Measurements from ENCODE around the gene GAA.

GAA gene

DNA sequence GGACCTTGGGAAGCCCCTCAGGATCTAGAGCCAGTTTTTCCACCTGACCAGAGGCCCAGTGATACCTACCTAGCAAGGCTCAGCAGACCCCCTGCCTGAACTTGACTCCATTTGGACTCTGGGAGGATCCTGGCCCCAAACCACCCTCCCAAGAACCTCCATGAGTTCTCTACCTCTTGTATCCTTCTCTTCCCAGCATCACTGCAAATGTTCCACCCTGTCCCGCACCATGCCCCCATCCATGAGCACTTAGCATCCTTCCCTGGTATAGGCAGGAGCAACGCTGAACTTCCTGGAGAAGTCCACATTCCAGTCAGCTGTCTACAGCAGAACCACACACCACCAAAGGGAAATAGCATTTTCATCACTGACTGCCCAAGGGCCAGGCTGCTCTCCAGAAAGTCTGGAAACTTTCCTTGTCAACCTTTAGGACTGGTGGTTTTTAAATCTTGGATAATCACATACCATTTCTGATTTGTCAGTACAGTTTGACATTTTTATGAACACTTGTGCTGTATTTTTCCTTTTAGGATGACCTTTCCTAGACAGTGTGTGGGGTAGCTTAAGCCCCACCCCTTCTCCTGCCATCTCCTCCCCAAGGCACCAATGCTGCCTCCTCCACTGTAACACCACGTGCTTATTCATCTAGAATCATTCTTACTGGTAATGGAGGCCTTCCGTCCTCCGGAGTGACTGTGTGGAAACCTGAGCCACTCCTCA is 31.7 kb downstream of the GAA start:
- no peaks in the 10 kb centered on the region for H3K9me2 ChIP-seq (replicated peaks; ENCODE audit: insufficient read depth, low read length)
- H3K4me3 ChIP-seq (ENCODE audit: insufficient read depth, low read length, poor library complexity, severe bottlenecking): no peak overlapping the region
- peaks cover 18% of the 10 kb centered on the region for H3K36me3 ChIP-seq (ENCODE audit: low read length)
- H3K9me3 ChIP-seq (ENCODE audit: insufficient read depth, low read length): no peaks in the 10 kb centered on the region
- H4K20me1 ChIP-seq (ENCODE audit: low read depth, low read length): no peaks in the 10 kb centered on the region
- no peak overlapping the region for H3K9ac ChIP-seq (ENCODE audit: low read length)
- H3F3A ChIP-seq (ENCODE audit: insufficient read depth): peaks cover 16% of the 10 kb centered on the region
- no peak overlapping the region for H3K4me2 ChIP-seq (ENCODE audit: low read depth, low read length, poor library complexity, severe bottlenecking)
- TF ChIP-seq EZH2phosphoT487 (conservative IDR thresholded peaks at IDR 0.05; ENCODE audit: low read length): no peak
- TF ChIP-seq, protein P1, sequence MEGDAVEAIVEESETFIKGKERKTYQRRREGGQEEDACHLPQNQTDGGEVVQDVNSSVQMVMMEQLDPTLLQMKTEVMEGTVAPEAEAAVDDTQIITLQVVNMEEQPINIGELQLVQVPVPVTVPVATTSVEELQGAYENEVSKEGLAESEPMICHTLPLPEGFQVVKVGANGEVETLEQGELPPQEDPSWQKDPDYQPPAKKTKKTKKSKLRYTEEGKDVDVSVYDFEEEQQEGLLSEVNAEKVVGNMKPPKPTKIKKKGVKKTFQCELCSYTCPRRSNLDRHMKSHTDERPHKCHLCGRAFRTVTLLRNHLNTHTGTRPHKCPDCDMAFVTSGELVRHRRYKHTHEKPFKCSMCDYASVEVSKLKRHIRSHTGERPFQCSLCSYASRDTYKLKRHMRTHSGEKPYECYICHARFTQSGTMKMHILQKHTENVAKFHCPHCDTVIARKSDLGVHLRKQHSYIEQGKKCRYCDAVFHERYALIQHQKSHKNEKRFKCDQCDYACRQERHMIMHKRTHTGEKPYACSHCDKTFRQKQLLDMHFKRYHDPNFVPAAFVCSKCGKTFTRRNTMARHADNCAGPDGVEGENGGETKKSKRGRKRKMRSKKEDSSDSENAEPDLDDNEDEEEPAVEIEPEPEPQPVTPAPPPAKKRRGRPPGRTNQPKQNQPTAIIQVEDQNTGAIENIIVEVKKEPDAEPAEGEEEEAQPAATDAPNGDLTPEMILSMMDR (IDR thresholded peaks at IDR 0.05; ENCODE audit: insufficient read depth, low read length, poor library complexity, severe bottlenecking): no peak
- no peaks in the 10 kb centered on the region for H3K79me2 ChIP-seq (ENCODE audit: insufficient read depth, low read length)
- H3K27me3 ChIP-seq (ENCODE audit: low read length): no peaks in the 10 kb centered on the region
- H2AFZ ChIP-seq (ENCODE audit: low read depth, low read length, severe bottlenecking): no peak overlapping the region
- no peak overlapping the region for H3K27ac ChIP-seq (ENCODE audit: low read depth, low read length)

DNA sequence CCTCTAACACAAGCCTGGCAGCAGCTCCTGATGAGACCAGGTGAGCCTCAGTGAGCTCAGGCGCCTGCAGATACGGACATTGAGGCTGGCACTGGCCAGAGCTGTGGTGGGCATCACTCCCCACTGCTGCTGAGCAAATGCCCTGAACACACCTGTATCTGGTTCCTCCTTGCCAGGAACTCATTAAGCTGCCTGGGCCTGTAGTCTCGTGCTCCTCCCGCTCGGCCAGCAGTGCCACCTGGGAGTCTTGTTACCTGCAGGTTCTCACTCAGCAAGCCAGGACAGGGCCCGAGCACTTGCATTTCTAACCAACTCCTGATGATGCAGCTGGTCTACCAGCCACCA is 32.2 kb downstream of the GAA start:
- Histone ChIP-seq H2AFZ (ENCODE audit: low read depth, low read length, severe bottlenecking) (no peak overlapping the region), H3K27ac (ENCODE audit: low read depth, low read length) (no peak overlapping the region), H3K4me2 (ENCODE audit: low read depth, low read length, poor library complexity, severe bottlenecking) (no peak overlapping the region), H3K36me3 (ENCODE audit: low read length) (peaks cover 22% of the 10 kb centered on the region), H4K20me1 (ENCODE audit: low read depth, low read length) (no peaks in the 10 kb centered on the region), H3K9ac (ENCODE audit: low read length) (no peak overlapping the region), H3K4me3 (ENCODE audit: insufficient read depth, low read length, poor library complexity, severe bottlenecking) (no peak overlapping the region), H3K79me2 (ENCODE audit: insufficient read depth, low read length) (no peaks in the 10 kb centered on the region), H3K9me2 (replicated peaks; ENCODE audit: insufficient read depth, low read length) (no peaks in the 10 kb centered on the region), H3K27me3 (ENCODE audit: low read length) (no peaks in the 10 kb centered on the region), H3K9me3 (ENCODE audit: insufficient read depth, low read length) (no peaks in the 10 kb centered on the region), H3F3A (ENCODE audit: insufficient read depth) (peaks cover 16% of the 10 kb centered on the region)
- no peak for TF ChIP-seq EZH2phosphoT487 (conservative IDR thresholded peaks at IDR 0.05; ENCODE audit: low read length)
- TF ChIP-seq, protein P1 (IDR thresholded peaks at IDR 0.05; ENCODE audit: insufficient read depth, low read length, poor library complexity, severe bottlenecking): no peak

DNA sequence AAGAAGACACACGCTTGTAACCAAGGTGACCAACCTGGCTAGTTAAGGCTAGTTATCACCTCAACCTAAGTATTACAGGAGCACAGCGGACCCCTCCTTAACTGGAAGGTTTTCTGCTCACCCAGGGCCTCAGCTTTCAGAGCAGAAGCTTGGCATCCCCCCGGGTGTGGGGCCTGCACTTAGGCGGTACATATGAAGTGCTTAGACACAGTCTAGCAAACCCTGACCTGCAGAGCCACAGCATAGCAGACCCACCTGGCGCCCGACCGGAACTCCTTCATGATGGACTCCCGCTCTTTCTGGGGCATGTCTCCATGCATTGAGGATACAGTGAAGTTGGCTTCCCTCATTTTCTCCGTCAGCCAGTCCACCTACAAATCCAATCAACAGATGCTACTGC is 35.8 kb downstream of the GAA start:
- peaks cover under 1% of the 10 kb centered on the region for H3F3A ChIP-seq (ENCODE audit: insufficient read depth)
- no peaks in the 10 kb centered on the region for H4K20me1 ChIP-seq (ENCODE audit: low read depth, low read length)
- no peak overlapping the region for H3K9ac ChIP-seq (ENCODE audit: low read length)
- H3K79me2 ChIP-seq (ENCODE audit: insufficient read depth, low read length): no peaks in the 10 kb centered on the region; the same call in 1 of the 2 replicates
- no peak overlapping the region for H3K27ac ChIP-seq (ENCODE audit: low read depth, low read length)
- H3K4me2 ChIP-seq (ENCODE audit: low read depth, low read length, poor library complexity, severe bottlenecking): no peak overlapping the region
- H3K4me3 ChIP-seq (ENCODE audit: insufficient read depth, low read length, poor library complexity, severe bottlenecking): no peak overlapping the region
- TF ChIP-seq EZH2phosphoT487 (conservative IDR thresholded peaks at IDR 0.05; ENCODE audit: low read length): no peak
- TF ChIP-seq, protein P1 (IDR thresholded peaks at IDR 0.05; ENCODE audit: insufficient read depth, low read length, poor library complexity, severe bottlenecking): no peak
- H2AFZ ChIP-seq (ENCODE audit: low read depth, low read length, severe bottlenecking): no peak overlapping the region
- peaks cover 52% of the 10 kb centered on the region for H3K36me3 ChIP-seq (ENCODE audit: low read length)
- H3K9me2 ChIP-seq (replicated peaks; ENCODE audit: insufficient read depth, low read length): no peaks in the 10 kb centered on the region
- no peaks in the 10 kb centered on the region for H3K27me3 ChIP-seq (ENCODE audit: low read length)
- no peaks in the 10 kb centered on the region for H3K9me3 ChIP-seq (ENCODE audit: insufficient read depth, low read length)
